AG08395 (cell line): ENCODE data around the gene C2orf49.
"Not testable (repeated sequence)": the region's sequence is repeated elsewhere in the genome, so short reads cannot be mapped to it uniquely, and the experiment has no call there.

ENCODE experiments used
- DNase-seq: peaks from one replicate; pipeline ENCODE4 v3.0.0; 2012; ENCODE audit warnings: mixed read lengths, low spot score

C2orf49 gene

GRCh38 chr2:105321875-105322646 lies 15.3 kb upstream of the C2orf49 start:
- DNase-seq = no peak

GRCh38 chr2:105323111-105323510 lies 14.2 kb upstream of the C2orf49 start:
- no peak for DNase-seq

- DNase-seq = no peak
Measured at GRCh38 chr2:105324101-105324500, 13.2 kb upstream of the C2orf49 start.

GRCh38 chr2:105324732-105325131 lies 12.6 kb upstream of the C2orf49 start:
- DNase-seq = peak; percentile 63

GRCh38 chr2:105325389-105325963 lies 11.9 kb upstream of the C2orf49 start:
- DNase-seq = peak; percentile 46

GRCh38 chr2:105327271-105327670 lies 10.1 kb upstream of the C2orf49 start:
- not testable (repeated sequence) for DNase-seq

- DNase-seq = no peak
Measured at GRCh38 chr2:105327690-105328089, 9.7 kb upstream of the C2orf49 start.

- peak; percentile 31 for DNase-seq
Measured at GRCh38 chr2:105328281-105329196, 8.8 kb upstream of the C2orf49 start.

GRCh38 chr2:105329197-105329554 lies 8.2 kb upstream of the C2orf49 start:
- no peak for DNase-seq

GRCh38 chr2:105329561-105330495 lies 7.5 kb upstream of the C2orf49 start, which contains the start of gene TGFBRAP1:
TSS of gene TGFBRAP1 (minus strand) at chr2:105329735. CDS start at chr2:105308301, 21,434 bp downstream.
- peak; percentile 71 for DNase-seq

GRCh38 chr2:105330681-105331375 lies 6.5 kb upstream of the C2orf49 start:
- no peak for DNase-seq

GRCh38 chr2:105334211-105334610 lies 3.1 kb upstream of the C2orf49 start:
- no peak for DNase-seq

GRCh38 chr2:105335469-105335868 lies 1.9 kb upstream of the C2orf49 start:
- no peak for DNase-seq

GRCh38 chr2:105336786-105337121 lies 586 bp upstream of the C2orf49 start:
- no peak for DNase-seq

- peak; percentile 10 for DNase-seq
Measured at GRCh38 chr2:105338020-105338385, 663 bp downstream of the C2orf49 start.

GRCh38 chr2:105339414-105339813 lies 2.1 kb downstream of the C2orf49 start:
- no peak for DNase-seq

GRCh38 chr2:105344704-105345345 lies 7.5 kb downstream of the C2orf49 start:
- peak; percentile 47 for DNase-seq

GRCh38 chr2:105357122-105357521 lies 19.8 kb downstream of the C2orf49 start:
- no peak for DNase-seq

- no peak for DNase-seq
Measured at GRCh38 chr2:105358593-105358992, 21.3 kb downstream of the C2orf49 start.

- no peak for DNase-seq
Measured at GRCh38 chr2:105361102-105361889, 24.0 kb downstream of the C2orf49 start.
